ENCODE measurements around the gene SLC13A3. TPM values are rescaled to one million over a fixed set of nuclear protein-coding genes. Genes with fewer than 3 reads are reported as not detected.

Gene SLC13A3
- total RNA-seq, 5 donors from 2014 or later (not counting 1 experiment from before 2014, with no cell fraction given): 0.16 to 0.49 (median 0.33) TPM; not detected in 1

- 87% methylated on average over 3 of the region's 4 CpGs for WGBS (ENCODE audit: insufficient coverage)
- no peaks in the 10 kb centered on the region for H3K36me3 ChIP-seq (ENCODE audit: control insufficient read depth in 2 of 2, extremely low read depth in 1 of 2, insufficient read depth in 1 of 2, low read length in 1 of 2)
- no peak overlapping the region for H3K4me3 Mint-ChIP-seq
- no peaks in the 10 kb centered on the region for H3K9me3 ChIP-seq
- no peaks in the 10 kb centered on the region for H3K9me3 Mint-ChIP-seq
- no peaks in the 10 kb centered on the region for H3K4me1 Mint-ChIP-seq
- no peak overlapping the region for H3K27ac Mint-ChIP-seq
- POLR2A ChIA-PET: no interaction called here
- no peaks in the 10 kb centered on the region for H3K36me3 Mint-ChIP-seq
- no peak overlapping the region for H3K27ac ChIP-seq (ENCODE audit: low read length)
- CTCF ChIA-PET: no interaction called here
- H3K27me3 ChIP-seq (replicated peaks in 1 of 2; ENCODE audit: control insufficient read depth in 2 of 2, extremely low read depth in 1 of 2, insufficient read depth in 2 of 2, low read length in 1 of 2): peaks cover 0 to 44% of the 10 kb centered on the region in 2 experiments
- DNase-seq (no peak), ATAC-seq (replicated peaks in 1 of 4) (no peak)
- H3K4me1 ChIP-seq (ENCODE audit: control insufficient read depth in 1 of 2, extremely low read depth in 1 of 2, insufficient read depth in 2 of 2, low read length in 2 of 2): no peaks in the 10 kb centered on the region
- no peak overlapping the region for H3K4me3 ChIP-seq (ENCODE audit: control insufficient read depth in 1 of 2, extremely low read depth in 1 of 2, low read length in 1 of 2)
- H3K27me3 Mint-ChIP-seq: peaks cover 15 to 19% of the 10 kb centered on the region in 2 donors
These were observed 12.4 kb downstream of the SLC13A3 start for GRCh38 chr20:46638898-46639274.

DNA sequence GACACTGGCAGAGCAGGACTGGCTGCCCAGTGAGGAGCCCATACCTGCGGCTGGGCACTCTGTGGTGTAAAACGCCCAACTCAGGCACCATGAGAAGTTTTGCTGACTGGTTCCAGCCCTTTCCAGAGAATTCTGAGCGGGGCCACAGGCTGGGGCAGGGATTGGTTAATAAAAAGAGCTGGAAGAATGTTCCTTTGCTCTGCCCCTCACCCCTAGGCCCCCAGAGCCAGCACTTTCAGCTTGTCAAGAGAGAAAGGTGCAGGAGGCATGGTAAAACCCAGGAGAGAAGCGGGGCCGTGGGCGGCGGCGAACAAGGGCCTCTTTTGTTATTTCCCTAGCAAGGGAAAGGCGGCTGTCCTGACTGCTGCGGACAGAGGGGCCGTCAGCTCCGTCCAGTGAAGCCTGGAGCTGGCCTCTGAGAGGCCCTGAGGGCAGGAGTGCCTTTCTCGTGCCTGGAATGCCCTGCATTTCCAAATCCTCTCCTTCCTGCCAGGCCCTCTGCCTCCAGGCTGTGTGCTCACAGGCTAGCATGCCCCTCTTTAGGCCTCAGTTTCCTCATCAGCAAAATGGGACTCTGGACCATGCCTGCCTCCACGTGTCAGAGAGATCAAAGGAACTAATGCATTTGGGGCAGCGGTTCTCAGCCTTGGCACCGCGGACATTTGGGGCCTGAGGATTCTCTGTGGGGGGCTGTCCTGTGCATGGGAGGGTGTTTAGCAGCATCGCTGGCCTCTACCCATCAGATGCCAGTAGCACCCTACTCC lies 12.9 kb downstream of the SLC13A3 start:
- H3K36me3 Mint-ChIP-seq: no peaks in the 10 kb centered on the region
- no peaks in the 10 kb centered on the region for H3K9me3 Mint-ChIP-seq
- WGBS (ENCODE audit: insufficient coverage): 77% methylated on average over 13 of the region's 18 CpGs
- Histone ChIP-seq H3K36me3 (ENCODE audit: control insufficient read depth in 2 of 2, extremely low read depth in 1 of 2, insufficient read depth in 1 of 2, low read length in 1 of 2) (no peaks in the 10 kb centered on the region), H3K27ac (ENCODE audit: low read length) (no peak overlapping the region), H3K4me3 (ENCODE audit: control insufficient read depth in 1 of 2, extremely low read depth in 1 of 2, low read length in 1 of 2) (no peak overlapping the region), H3K9me3 (no peaks in the 10 kb centered on the region), H3K4me1 (ENCODE audit: control insufficient read depth in 1 of 2, extremely low read depth in 1 of 2, insufficient read depth in 2 of 2, low read length in 2 of 2) (no peaks in the 10 kb centered on the region), H3K27me3 (replicated peaks in 1 of 2; ENCODE audit: control insufficient read depth in 2 of 2, extremely low read depth in 1 of 2, insufficient read depth in 2 of 2, low read length in 1 of 2) (peaks cover 0 to 44% of the 10 kb centered on the region in 2 experiments)
- H3K4me3 Mint-ChIP-seq: no peak overlapping the region
- ChIA-PET CTCF (no interaction called here), POLR2A (no interaction called here)
- ATAC-seq (replicated peaks in 1 of 4) (no peak), DNase-seq (no peak)
- H3K4me1 Mint-ChIP-seq: no peaks in the 10 kb centered on the region
- H3K27ac Mint-ChIP-seq: no peak overlapping the region
- peaks cover 15 to 24% of the 10 kb centered on the region in 2 donors for H3K27me3 Mint-ChIP-seq

DNA sequence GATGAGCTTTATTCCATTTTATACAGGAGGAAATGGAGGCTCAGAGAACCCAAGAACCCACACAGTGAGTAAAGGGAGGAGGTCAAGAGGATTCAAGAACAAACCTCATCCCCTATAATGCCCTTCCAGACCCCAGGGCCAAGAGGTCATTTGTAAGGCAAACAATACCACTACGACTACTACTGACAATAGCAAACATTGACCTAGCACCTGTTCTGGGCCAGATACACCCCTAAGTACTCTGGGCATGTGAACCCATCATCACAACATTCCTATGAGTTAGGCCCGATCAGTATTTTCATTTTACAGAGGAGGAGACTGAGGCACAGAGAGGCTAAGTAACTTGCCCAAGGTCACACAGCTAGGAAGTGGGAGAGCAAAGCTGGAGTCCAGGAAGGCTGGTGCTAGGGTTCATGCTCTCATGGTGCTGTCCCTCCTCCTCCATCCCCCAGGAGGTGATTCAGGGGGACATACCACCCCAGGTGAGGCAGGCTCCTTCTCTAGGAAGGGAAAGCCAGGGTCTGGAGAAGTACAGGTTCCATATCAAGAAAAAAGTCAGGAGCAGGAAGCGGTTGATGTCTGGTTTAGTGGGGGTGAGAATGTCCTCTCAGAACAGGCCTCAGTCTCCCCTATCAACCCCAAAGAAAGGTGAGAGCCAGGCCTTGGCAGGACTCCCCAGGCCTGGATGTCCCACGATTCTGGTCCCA lies 13.7 kb downstream of the SLC13A3 start:
- H3K36me3 Mint-ChIP-seq: no peaks in the 10 kb centered on the region
- no peaks in the 10 kb centered on the region for H3K9me3 Mint-ChIP-seq
- H3K27ac Mint-ChIP-seq: no peak overlapping the region

DNA sequence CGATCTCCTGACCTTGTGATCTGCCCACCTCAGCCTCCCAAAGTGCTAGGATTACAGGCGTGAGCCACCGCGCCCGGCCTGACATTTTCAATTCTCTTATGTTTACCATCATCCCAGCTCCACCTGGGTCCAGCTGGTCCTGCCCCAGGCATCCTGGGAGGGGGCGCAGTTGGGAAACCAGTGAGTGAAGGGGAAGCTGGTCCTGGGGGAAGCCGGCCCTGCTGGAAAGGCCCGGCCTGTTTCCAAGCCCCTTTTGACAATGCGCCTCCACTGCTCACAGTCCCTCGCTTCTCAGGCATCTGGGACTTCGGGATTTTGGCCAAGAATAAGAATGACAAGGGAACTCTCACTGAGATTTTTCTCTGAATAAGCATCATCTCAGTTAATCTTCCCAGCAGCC lies 14.2 kb downstream of the SLC13A3 start:
- no peaks in the 10 kb centered on the region for H3K36me3 ChIP-seq (ENCODE audit: control insufficient read depth in 2 of 2, extremely low read depth in 1 of 2, insufficient read depth in 1 of 2, low read length in 1 of 2)
- no peak overlapping the region for H3K4me3 Mint-ChIP-seq
- ATAC-seq (replicated peaks in 1 of 4) (no peak), DNase-seq (no peak)
- H3K9me3 Mint-ChIP-seq: no peaks in the 10 kb centered on the region
- ChIA-PET POLR2A (no interaction called here), CTCF (no interaction called here)
- peaks cover 0 to 41% of the 10 kb centered on the region in 2 experiments for H3K27me3 ChIP-seq (replicated peaks in 1 of 2; ENCODE audit: control insufficient read depth in 2 of 2, extremely low read depth in 1 of 2, insufficient read depth in 2 of 2, low read length in 1 of 2)
- WGBS (ENCODE audit: insufficient coverage): 80% methylated on average over 1 of the region's 11 CpGs
- H3K27me3 Mint-ChIP-seq: peaks cover 19 to 30% of the 10 kb centered on the region in 2 donors
- H3K27ac Mint-ChIP-seq: no peak overlapping the region
- H3K4me3 ChIP-seq (ENCODE audit: control insufficient read depth in 1 of 2, extremely low read depth in 1 of 2, low read length in 1 of 2): no peak overlapping the region
- H3K9me3 ChIP-seq: no peaks in the 10 kb centered on the region
- H3K27ac ChIP-seq (ENCODE audit: low read length): no peak overlapping the region
- H3K4me1 ChIP-seq (ENCODE audit: control insufficient read depth in 1 of 2, extremely low read depth in 1 of 2, insufficient read depth in 2 of 2, low read length in 2 of 2): no peaks in the 10 kb centered on the region
- no peaks in the 10 kb centered on the region for H3K4me1 Mint-ChIP-seq
- H3K36me3 Mint-ChIP-seq: no peaks in the 10 kb centered on the region

More for the DNA sequence above, 13.7 kb downstream of the SLC13A3 start:
- Histone ChIP-seq H3K4me1 (ENCODE audit: control insufficient read depth in 1 of 2, extremely low read depth in 1 of 2, insufficient read depth in 2 of 2, low read length in 2 of 2) (no peaks in the 10 kb centered on the region), H3K9me3 (no peaks in the 10 kb centered on the region), H3K36me3 (ENCODE audit: control insufficient read depth in 2 of 2, extremely low read depth in 1 of 2, insufficient read depth in 1 of 2, low read length in 1 of 2) (no peaks in the 10 kb centered on the region), H3K27me3 (replicated peaks in 1 of 2; ENCODE audit: control insufficient read depth in 2 of 2, extremely low read depth in 1 of 2, insufficient read depth in 2 of 2, low read length in 1 of 2) (peaks cover 0 to 42% of the 10 kb centered on the region in 2 experiments), H3K27ac (ENCODE audit: low read length) (no peak overlapping the region), H3K4me3 (ENCODE audit: control insufficient read depth in 1 of 2, extremely low read depth in 1 of 2, low read length in 1 of 2) (no peak overlapping the region)
- Mint-ChIP-seq H3K27me3 (peaks cover 19 to 30% of the 10 kb centered on the region in 2 donors), H3K4me3 (no peak overlapping the region), H3K4me1 (no peaks in the 10 kb centered on the region)
- CTCF ChIA-PET: no interaction called here
- WGBS (ENCODE audit: insufficient coverage): 82% methylated on average over 2 of the region's 4 CpGs
- no peak for ATAC-seq (replicated peaks in 1 of 4)
- POLR2A ChIA-PET: no interaction called here
- no peak for DNase-seq

DNA sequence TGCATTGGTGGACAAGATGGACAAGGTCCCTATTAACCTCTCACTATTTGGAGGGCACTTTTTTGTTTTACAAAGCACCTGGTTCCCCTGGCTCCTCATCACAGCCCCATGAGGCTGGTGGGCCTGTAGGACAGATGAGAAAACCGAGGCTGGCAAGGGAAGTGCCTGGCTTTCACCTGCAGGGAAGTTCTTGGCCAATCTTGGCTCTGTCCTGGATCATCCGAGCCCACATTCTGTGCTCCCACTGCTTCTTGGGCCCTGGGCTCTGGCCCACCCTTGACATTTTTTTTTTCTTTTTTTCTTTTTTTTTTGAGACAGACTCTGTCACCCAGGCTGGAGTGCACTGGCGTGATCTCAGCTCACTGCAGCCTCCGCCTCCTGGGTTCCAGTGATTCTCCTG lies 14.7 kb downstream of the SLC13A3 start:
- H3K4me3 ChIP-seq (ENCODE audit: control insufficient read depth in 1 of 2, extremely low read depth in 1 of 2, low read length in 1 of 2): no peak overlapping the region
- H3K27ac ChIP-seq (ENCODE audit: low read length): no peak overlapping the region
- DNase-seq: no peak
- no peaks in the 10 kb centered on the region for H3K4me1 ChIP-seq (ENCODE audit: control insufficient read depth in 1 of 2, extremely low read depth in 1 of 2, insufficient read depth in 2 of 2, low read length in 2 of 2)
- no peaks in the 10 kb centered on the region for H3K36me3 ChIP-seq (ENCODE audit: control insufficient read depth in 2 of 2, extremely low read depth in 1 of 2, insufficient read depth in 1 of 2, low read length in 1 of 2)
- peaks cover 19 to 30% of the 10 kb centered on the region in 2 donors for H3K27me3 Mint-ChIP-seq
- H3K4me3 Mint-ChIP-seq: no peak overlapping the region
- no peaks in the 10 kb centered on the region for H3K9me3 ChIP-seq
- no peak for ATAC-seq (replicated peaks in 1 of 4)
- CTCF ChIA-PET: no interaction called here
- peaks cover 0 to 42% of the 10 kb centered on the region in 2 experiments for H3K27me3 ChIP-seq (replicated peaks in 1 of 2; ENCODE audit: control insufficient read depth in 2 of 2, extremely low read depth in 1 of 2, insufficient read depth in 2 of 2, low read length in 1 of 2)
- POLR2A ChIA-PET: no interaction called here
- no peaks in the 10 kb centered on the region for H3K9me3 Mint-ChIP-seq
- WGBS (ENCODE audit: insufficient coverage): 83% methylated on average over 4 of the region's 4 CpGs
- H3K36me3 Mint-ChIP-seq: no peaks in the 10 kb centered on the region
- H3K27ac Mint-ChIP-seq: no peak overlapping the region
- H3K4me1 Mint-ChIP-seq: no peaks in the 10 kb centered on the region

DNA sequence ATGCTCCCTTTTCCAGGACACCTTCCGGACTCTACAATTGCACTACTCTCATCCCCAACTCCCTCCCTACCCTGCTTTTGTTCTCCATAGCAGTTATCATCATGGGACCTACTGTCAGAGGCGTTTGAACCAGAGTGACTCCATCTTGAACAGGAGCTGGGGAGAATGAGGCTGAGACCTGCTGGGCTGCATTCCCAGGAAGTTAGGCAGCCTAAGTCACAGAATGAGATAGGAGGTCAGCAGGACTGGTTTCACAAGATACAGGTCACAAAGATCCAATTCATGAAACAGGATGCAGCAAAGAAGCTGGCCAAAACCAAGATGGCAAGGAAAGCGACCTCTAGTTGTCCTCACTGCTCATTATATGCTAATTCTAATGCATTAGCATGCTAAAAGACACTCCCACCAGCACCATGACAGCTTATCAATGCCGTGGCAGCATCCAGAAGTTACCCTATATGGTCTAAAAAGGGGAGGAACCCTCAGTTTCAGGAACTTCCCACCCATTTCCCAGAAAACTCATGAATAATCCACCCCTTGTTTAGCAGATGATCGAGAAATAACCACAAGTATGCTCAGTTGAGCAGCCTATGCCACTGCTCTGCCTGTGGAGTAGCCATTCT lies 15.6 kb downstream of the SLC13A3 start:
- H3K27ac Mint-ChIP-seq: no peak overlapping the region

More for the DNA sequence above, 15.6 kb downstream of the SLC13A3 start:
- Histone ChIP-seq H3K4me3 (ENCODE audit: control insufficient read depth in 1 of 2, extremely low read depth in 1 of 2, low read length in 1 of 2) (no peak overlapping the region), H3K27ac (ENCODE audit: low read length) (no peak overlapping the region), H3K36me3 (ENCODE audit: control insufficient read depth in 2 of 2, extremely low read depth in 1 of 2, insufficient read depth in 1 of 2, low read length in 1 of 2) (no peaks in the 10 kb centered on the region), H3K27me3 (replicated peaks in 1 of 2; ENCODE audit: control insufficient read depth in 2 of 2, extremely low read depth in 1 of 2, insufficient read depth in 2 of 2, low read length in 1 of 2) (peaks cover 0 to 41% of the 10 kb centered on the region in 2 experiments), H3K9me3 (no peaks in the 10 kb centered on the region), H3K4me1 (ENCODE audit: control insufficient read depth in 1 of 2, extremely low read depth in 1 of 2, insufficient read depth in 2 of 2, low read length in 2 of 2) (no peaks in the 10 kb centered on the region)
- Mint-ChIP-seq H3K9me3 (no peaks in the 10 kb centered on the region), H3K36me3 (no peaks in the 10 kb centered on the region), H3K27me3 (peaks cover 14 to 30% of the 10 kb centered on the region in 2 donors), H3K4me3 (no peak overlapping the region), H3K4me1 (no peaks in the 10 kb centered on the region)
- DNase-seq (no peak), ATAC-seq (replicated peaks in 1 of 4) (no peak)
- POLR2A ChIA-PET: no interaction called here
- 46% methylated on average over 3 of the region's 5 CpGs for WGBS (ENCODE audit: insufficient coverage)
- CTCF ChIA-PET: no interaction called here
